HG03064 (cell line): ENCODE results near the gene IRAK1BP1.
"Not testable (repeated sequence)": the region's sequence is repeated elsewhere in the genome, so short reads cannot be mapped to it uniquely, and the experiment has no call there.

Source experiments
- ATAC-seq: cut with Tn5 transposase; IDR thresholded peaks from one replicate; pipeline ENCODE4 v1.9.1; 2021; ENCODE audit warnings: low read depth; ENCODE audit not compliant: unreplicated experiment

The IRAK1BP1 gene

DNA sequence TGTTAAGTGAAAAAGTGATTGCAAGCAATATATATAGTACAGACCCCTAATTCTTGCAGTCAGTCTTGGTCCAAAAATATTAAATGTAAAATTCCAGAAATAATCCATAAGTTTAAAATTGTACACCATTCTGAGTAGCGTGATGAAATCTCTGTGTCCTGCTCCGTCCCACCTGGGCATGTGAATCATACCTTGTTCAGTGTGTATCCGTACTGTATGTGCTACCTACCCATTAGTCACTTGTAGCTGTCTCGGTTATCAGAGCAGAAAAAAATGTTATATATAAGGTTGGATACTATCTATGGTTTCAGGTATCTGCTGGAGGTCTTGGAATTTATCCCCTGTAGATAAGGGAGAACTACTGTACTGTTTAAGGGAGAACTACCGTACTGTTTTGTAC is 16.3 kb downstream of the IRAK1BP1 start:
- ATAC-seq: no peak

DNA sequence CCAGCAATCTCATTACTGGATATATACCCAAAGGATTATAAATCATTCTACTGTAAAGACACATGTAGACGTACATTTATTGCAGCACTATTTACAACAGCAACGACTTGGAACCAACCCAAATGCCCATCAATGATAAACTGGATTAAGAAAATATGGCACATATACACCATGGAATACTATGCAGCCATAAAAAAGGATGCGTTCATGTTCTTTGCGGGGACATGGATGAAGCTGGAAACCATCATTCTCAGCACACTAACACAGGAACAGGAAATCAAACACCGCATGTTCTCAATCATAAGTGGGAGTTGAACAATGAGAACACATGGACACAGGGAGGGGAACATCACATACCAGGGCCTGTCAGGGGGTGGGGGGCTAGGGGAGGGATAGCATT is 22.6 kb downstream of the IRAK1BP1 start:
- ATAC-seq: not testable (repeated sequence)

DNA sequence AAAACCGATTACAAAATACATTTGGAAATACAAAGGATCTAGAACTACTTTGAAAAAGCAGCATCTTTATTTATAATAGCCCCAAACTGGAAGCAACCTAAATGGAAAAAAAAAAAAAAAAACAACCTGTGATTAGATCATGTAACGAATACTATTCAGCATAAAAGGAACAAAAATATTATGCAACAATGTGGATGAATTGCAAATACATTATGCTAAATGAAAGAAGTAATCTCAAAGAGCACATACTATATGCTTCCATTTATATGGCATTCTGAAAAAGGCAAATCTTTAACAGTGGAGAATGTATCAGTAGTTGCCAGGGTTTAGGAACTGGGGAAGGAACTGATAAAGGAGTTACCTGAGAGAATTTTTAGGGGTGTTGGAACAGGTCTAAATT is 28.9 kb downstream of the IRAK1BP1 start:
- ATAC-seq: no peak

DNA sequence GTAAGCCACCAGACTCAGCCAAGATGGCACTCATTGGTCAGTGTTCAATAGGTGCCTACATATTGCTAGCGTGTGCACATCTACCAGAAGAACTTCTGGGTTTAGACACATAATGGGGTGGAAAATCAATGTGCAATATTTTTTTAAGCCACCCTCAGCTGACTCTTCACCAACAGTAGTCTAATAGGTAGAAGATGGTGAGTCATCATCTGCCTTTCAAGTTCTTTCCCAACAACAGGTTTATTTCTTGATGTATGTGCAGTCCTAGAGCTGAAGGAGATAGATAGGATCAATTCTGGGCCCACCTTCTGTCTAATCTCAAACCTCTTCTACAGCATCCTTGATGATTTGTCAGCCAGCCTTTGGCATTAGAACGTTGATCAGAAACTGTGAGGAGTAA is 41.3 kb downstream of the IRAK1BP1 start:
- ATAC-seq: no peak

DNA sequence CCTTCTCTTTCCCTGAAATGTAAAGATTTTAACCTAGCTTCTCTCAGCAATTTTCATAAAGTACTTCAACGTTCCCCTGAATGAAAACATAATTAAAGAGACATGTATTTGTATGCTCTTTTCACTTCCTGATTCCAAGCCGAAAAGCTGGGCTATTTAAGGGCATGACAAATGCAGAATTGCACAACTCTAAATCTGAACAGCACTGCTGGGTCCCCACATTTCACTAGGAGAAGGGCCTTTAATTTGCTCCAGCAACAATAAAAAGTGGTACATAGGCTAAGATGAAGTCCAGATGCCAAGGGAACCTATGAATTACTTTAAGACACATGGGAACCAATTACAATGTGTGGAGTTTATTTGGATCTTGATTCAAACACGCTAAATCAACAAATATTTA is 42.0 kb downstream of the IRAK1BP1 start:
- no peak for ATAC-seq

DNA sequence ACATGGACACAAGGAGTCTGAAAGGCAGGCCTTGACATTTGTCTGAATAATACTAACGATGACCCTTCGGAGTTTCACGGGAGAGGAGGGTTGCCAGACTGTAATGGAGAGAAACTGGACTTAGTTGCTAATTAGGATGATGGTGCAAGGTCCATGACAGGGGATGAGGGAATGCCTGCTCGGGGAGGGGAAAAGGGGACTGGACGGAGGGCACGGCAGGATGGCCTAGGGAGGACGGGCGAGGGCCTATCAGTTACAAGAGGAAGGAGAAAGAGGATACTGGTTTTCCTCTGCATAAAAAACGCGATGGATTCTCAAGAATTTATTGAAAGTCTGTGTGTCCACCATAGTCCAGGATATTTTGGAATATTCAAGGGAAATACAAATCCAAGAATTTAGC is 42.7 kb downstream of the IRAK1BP1 start:
- no peak for ATAC-seq

DNA sequence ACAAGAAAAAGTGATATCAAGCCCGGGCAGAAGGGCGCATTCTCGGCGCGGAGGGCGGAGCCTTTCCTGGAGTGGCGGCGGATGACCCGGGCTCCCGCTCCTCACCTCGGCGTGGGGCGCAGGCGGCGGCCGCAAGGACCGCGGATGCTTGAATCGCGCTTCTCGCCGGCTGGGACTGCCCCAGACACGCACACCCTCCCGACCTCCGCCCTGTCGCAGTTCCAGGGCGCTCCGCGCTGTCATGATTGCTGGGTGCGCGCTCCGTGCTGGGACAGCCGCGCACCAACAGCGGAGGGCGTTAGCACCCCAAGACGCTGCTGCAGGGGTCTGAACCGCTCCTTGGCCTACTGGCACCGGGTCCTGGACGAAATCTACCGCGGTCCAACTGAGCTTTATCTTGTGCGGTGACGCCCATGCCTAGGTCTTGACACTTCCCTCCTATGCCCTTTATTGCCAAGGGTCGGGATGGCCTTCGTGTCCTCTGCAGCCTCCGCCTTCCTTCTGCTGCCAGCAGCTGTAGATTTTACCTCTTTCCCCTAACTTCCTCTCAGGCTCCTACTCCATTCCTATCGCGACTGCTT is 43.3 kb downstream of the IRAK1BP1 start:
- ATAC-seq: no peak

DNA sequence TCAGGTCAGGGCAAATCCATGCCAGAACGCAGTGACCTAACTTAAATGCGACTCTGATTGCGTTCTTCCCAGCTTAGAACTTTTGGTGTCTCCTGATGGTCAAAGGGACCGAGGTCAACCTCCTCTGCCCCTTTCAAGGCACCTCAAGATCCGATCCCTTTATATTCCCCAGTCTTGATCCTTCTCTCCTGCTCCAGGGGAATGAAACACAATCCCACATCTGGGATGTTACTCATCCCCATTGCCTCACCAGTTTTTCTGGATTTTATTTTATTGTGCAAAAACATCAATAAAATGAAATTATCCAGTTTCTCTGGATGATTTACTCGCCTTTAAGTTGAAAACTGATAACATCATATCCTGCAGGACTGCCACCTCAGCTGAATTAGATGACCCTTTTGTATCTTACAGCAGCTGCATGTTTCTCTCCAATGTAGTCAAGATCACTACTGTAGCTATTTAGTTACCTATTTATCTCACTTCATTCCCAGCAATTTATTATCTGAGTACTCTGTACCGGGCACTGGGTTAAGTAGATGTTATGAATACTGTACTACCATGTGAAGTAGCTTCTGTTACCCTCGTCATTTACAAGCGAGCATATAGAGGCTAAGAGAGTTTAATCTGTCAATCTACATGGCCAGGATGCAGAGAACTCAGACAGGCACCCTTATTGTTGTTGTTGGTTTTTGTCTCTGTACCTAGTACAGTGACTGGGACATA is 44.0 kb downstream of the IRAK1BP1 start:
- no peak for ATAC-seq

DNA sequence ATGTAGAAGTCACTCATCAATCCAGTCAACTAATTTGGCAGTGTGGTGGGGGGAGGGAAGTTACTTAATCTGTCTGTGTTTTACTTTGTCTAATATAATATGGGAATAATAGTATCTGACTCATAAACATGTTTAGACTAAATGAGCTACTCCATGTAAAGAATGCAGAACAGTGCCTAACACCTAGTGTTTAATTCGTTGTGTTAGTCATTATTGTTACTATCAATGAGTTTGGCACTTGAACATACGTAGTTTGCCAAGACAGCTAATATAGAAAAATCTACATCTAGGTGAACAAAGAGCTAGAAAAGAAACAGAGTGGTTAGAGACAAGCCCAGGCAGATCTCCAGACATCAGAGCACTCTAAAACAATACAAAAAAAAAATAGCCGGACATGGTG is 49.1 kb downstream of the IRAK1BP1 start:
- ATAC-seq: no peak

DNA sequence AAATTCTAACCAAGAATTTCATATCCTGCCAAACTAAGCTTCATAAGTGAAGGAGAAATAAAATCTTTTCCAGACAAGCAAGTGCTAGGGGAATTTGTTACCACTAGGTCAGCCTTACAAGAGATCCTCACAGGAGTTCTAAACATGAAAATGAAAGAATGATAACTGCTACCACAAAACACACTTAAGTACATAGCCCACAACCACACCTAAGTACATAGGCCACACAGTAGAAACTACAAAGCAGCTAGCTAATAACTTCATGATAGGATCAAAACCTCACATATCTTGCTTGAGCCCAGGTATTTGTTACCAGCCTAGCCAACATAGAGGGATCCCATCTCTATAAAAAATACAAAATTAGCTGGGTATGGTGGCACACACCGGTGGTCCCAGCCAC is 50.4 kb downstream of the IRAK1BP1 start:
- ATAC-seq: no peak

DNA sequence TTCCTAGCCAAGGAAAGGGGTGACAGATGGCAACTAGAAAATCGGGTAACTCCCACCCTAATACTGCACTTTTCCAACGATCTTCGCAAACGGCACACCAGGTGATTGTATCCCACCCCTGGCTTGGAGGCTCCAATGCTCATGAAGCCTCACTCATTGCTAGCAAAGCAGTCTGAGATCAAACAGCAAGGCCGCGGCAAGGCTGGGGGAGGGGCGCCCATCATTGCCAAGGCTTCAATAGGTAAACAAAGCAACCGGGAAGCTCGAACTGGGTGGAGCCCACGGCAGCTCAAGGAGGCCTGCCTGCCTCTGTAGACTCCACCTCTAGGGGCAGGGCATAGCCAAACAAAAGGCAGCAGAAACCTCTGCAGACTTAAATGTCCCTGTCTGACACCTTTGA is 53.8 kb downstream of the IRAK1BP1 start:
- ATAC-seq: not testable (repeated sequence)

DNA sequence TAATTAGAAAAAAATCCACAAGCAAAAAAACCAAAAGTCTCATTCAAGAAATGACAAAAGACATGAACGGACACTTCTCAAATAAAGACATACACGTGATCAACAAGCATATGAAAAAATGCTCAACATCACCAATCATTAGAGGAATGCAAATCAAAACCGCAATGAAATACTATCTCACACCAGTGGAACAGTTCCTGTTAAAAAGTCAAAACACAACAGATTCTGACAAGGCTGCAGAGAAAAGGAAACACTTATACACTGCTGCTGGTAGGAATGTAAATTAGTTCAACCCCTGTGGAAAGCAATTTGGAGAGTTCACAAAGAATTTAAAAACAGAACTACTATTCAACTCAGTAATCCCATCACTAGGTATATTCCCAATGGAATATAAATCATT is 58.0 kb downstream of the IRAK1BP1 start:
- no peak for ATAC-seq

DNA sequence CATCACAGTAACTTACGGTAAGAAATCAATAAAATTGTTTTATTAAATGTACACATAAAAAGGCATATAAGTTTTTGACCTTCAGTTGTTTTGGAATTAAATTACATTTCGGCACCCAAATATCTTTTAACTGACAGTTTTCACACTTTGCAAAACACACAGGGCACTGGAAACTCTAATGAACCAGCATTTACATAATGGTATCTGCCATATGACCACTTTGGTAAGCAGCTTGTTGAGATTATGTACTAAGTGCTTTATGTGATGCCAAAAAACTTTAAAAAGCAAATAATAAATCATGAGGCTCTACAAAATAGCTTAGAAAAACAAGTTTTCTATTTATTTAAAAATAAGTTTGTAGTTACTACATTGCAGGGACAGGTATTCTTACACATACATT is 68.2 kb downstream of the IRAK1BP1 start:
- no peak for ATAC-seq

DNA sequence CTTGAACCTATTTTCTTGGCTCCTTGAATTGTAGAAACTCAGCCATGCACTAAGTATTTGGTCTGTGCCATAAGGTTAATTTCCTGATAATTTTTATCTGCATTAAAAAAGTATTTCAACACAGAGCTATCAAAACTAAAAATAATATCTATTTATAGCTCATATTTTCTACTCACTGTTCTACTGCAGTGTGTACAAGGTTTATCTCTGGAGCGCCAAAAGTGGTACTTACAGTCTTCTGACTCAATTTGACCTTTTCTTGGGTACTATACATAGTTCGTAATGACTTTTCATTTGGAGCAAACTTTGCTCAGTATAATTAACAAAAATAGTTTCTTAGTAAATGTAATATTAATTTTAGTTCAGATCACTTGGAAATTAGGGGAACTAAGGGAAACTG is 69.2 kb downstream of the IRAK1BP1 start:
- ATAC-seq: no peak

DNA sequence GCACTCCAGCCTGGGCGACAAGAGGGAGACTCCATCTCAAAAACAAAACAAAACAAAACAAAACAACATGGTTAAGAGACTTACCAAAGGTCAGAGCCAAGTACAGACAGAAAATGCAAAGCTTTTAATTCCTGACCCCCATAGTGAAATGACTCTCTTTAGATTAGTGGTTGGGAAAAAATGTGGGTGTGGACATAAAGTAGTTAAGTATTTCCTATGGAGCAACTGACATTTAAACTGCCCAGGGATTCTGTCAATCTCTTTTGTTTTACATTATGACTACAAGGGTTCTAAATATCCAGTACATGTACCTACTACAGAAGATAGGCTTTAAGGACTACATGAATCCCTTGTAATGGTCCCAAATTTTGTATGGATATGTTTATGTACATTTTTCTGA is 75.1 kb downstream of the IRAK1BP1 start:
- ATAC-seq: no peak

DNA sequence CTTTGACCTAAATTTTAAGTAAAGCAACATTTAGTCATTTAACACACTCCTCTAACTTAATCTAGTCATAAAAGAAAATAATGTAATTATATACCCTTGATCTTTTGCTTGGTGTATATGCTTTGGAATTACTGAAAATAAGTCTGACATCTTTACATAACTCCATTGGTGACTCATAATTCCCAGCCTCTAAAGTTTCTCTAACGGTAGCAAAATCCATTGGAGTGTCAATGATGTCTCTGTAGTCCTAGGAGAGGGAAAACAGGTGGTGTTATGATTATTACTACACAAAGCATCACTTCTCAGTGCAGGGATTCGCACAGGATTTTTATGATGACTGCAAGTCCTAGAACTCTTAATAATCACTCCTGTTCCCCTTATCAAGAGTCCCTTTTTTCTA is 80.2 kb downstream of the IRAK1BP1 start:
- ATAC-seq: no peak

DNA sequence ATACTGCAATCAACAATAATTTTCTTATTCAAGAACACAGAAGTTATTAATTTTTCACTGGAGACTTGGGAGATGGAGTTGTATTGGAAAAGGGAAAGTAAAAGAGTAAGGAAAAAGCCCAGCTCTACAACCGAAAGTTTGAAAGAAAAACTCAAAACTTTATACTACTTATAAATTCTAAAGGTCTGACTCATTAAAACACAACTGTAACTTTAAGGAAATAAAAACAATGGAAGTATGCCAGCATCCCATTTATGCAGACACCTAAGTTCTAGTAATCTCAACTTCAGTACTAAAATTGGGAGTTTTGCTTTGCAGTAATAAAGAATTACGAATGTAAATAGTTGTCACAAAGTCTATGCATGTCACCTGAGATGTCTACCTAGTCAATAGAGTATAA is 80.6 kb downstream of the IRAK1BP1 start:
- no peak for ATAC-seq

DNA sequence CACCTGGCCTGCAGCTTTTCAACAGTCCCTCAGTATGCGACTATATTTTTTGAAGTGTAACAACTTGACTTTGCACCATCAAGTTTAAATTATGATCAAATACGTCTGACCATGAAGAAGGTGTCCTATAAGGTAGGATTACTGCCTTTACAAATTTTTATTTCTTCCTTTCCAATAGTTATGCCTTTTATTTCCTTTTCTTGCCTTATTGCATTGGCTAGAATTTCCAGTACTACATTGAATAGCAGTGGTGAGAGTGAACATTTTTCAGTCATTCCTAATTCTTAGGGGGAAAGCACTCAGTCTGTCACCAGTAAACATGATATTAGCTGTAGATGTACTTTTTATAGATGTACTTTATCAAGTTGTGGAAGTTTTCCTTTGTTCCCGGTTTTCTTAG is 81.4 kb downstream of the IRAK1BP1 start:
- no peak for ATAC-seq

DNA sequence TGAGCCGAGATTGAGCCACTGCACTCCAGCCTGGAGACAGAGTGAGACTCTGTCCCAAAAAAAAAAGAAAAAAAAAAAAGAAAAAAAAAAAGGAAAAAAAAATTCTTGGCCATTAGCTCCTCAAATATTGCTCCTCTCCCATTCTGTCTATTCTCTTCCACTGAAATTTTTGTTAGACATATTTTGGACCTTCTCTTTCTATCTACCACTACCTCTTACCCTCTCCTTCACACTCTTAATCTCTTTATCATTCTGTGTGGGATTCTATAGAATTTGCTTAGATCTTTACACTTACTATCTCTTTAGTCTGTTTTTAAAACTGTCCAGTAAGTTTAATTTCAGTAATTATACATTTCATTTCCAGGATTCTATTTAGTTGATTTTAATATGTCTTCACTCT is 85.0 kb downstream of the IRAK1BP1 start:
- ATAC-seq: no peak
